GM12874 (cell line): ENCODE measurements around the gene ADCY7.

Experiments used
- TF ChIP-seq, protein P1 (sequence below): IDR thresholded peaks from 2 replicates; pipeline ENCODE4 v1.5.1; 2011; ENCODE audit warnings: low read depth, mild to moderate bottlenecking, control low read depth, low read length, moderate library complexity; ENCODE audit not compliant: insufficient read depth

The ADCY7 gene

DNA sequence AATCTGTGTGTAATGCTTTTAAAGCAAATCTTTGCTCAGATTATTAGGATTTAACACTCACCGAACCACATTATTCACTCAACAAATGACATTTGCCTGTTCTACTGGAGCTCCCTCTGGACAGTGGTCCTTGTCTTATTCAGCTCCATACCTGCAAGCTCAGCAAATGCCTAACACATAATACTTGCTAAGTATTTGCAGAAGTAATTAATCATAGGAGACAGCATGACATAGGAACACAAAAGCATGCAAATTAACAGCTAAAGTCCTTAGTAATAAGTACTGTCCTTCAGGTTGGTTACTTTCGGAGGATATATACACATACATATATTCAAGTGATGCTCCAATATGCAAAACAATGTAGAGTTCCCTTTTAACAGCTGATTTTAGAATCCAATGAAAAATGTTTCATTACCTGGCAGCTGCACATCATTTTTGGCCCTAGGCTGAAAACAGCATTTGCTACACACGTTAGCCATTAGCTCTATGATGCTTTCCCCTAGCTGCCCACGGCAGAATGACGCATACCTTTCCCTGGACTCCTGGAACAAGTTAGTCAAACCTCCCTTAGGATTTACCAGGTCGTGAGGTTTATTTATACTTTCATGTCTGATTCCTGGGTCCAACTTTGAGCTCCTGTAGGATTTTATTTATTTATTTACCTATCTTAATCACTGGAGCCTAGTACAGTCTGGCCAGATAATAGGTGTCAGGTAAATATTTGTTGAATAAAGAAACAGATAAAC lies 93.9 kb downstream of the ADCY7 start:
- TF ChIP-seq, protein P1, sequence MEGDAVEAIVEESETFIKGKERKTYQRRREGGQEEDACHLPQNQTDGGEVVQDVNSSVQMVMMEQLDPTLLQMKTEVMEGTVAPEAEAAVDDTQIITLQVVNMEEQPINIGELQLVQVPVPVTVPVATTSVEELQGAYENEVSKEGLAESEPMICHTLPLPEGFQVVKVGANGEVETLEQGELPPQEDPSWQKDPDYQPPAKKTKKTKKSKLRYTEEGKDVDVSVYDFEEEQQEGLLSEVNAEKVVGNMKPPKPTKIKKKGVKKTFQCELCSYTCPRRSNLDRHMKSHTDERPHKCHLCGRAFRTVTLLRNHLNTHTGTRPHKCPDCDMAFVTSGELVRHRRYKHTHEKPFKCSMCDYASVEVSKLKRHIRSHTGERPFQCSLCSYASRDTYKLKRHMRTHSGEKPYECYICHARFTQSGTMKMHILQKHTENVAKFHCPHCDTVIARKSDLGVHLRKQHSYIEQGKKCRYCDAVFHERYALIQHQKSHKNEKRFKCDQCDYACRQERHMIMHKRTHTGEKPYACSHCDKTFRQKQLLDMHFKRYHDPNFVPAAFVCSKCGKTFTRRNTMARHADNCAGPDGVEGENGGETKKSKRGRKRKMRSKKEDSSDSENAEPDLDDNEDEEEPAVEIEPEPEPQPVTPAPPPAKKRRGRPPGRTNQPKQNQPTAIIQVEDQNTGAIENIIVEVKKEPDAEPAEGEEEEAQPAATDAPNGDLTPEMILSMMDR = no peak

DNA sequence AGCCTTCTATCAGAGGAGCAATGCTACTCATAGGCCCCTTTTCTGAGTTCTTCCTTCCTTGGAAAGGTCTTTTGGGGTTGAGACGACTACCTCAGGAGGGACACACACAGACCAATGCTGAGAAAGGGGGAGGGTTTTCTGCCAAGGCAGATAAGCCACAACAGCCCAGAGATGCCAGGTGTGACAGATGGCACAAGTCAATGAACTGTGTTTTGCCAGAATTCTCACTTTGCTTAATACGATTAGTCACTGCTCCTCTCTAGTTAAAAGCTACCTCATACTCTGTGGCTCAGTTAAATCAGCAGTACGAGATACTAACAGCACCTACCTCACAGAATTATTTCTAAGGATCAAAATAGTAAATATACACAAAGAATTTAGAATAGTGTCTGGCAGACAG lies 94.4 kb downstream of the ADCY7 start:
- TF ChIP-seq, protein P1 = no peak

DNA sequence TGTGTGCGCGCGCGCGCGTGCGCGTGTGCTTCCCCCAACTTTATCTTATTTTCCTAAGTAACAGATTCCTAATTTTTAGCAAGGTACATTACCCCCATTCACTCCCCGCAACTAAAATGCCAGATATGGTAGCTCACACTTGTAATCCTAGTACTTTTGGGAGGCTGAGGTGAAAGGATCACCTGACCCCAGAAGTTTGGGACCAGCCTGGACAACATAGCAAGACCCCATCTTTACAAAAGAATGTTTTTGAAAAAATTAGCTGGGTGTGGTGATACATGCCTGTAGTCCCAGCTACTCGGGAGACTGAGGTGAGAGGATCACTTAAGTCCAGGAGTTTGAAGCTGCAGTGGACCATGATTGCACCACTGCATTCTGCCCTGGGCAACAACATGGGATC lies 97.3 kb downstream of the ADCY7 start:
- TF ChIP-seq, protein P1 = no peak

DNA sequence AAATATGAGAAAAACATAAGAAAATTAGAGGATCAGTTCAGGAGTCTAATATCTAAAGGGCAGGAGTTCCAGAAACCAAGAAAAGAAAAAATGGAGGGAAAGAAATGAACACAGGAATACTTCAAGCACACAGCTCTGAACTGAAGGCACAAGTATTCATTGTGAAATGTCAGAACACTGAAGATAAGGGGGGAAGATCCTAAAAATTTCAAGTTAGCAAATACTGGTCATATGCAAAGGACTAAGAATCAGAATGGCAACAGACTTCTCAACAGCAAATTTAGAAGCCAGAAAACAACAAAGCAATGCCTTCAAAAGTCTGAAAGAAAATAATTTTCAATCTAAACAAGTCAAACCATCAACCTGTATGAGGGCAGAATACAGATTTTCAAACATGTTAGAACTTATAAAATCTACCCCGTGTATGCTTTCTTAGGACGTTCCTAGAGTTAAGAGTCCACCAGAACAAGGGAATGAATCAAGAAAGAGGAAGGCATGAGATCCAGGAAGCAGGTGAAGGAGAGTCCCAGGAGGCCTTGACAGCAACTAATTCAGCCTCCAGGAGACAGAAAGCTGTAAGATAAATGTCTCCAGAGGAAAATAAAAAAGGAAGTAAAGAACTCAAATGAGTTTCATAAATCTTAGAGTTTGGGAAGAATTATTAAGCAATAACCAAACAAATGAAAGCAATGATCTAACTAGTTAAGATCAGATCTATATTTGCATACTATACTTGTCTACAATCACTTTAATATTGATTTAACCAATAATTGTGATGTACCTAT lies 99.6 kb downstream of the ADCY7 start:
- TF ChIP-seq, protein P1 = no peak
